H4 (cell line): ENCODE data around the gene CLRN2. TPM values are rescaled to one million over a fixed set of nuclear protein-coding genes. Genes with fewer than 3 reads are reported as not detected.

Source experiments
- total RNA-seq: library from RNA; depleted of rRNA; stranded (reverse); fragments of >200 nt; shearing (Covaris generic); gene quantifications from 2 replicates; pipeline ENCODE4 v1.2.3, GENCODE V29; 2014; rRNA removed

CLRN2 gene
- total RNA-seq, 1 experiment from 2014 or later: not detected

Other genes starting within 250 kb of the CLRN2 start
- 25.2 and 25.8 TPM in 2 replicates for gene QDPR, start 3.1 kb upstream of the CLRN2 start, total RNA-seq
- gene LAP3, start 62.0 kb downstream of the CLRN2 start, total RNA-seq: 177 and 216 TPM in 2 replicates
- 19.7 and 22.7 TPM in 2 replicates for gene MED28, start 99.5 kb downstream of the CLRN2 start, total RNA-seq